Skeletal muscle satellite cell (primary cell): ENCODE measurements around the gene PDGFRB. TPM values are rescaled to one million over a fixed set of nuclear protein-coding genes. Genes with fewer than 3 reads are reported as not detected.

Source experiments
- H3K27me3 ChIP-seq: 2 replicates; pipeline ENCODE4 v1.7.0; 2013; ENCODE audit warnings: low read length; ENCODE audit not compliant: control insufficient read depth, insufficient read depth
- H3K36me3 ChIP-seq: 2 replicates; pipeline ENCODE4 v1.7.0; 2013; ENCODE audit warnings: mild to moderate bottlenecking, control low read depth, low read length; ENCODE audit not compliant: insufficient read depth
- H3K4me1 ChIP-seq: 2 replicates; pipeline ENCODE4 v1.7.0; 2013; ENCODE audit warnings: low read length; ENCODE audit not compliant: control insufficient read depth, insufficient read depth
- H3K4me2 ChIP-seq: 2 replicates; pipeline ENCODE4 v1.7.0; 2013; ENCODE audit warnings: mild to moderate bottlenecking, low read length
- H3K4me3 ChIP-seq: 2 replicates; pipeline ENCODE4 v1.7.0; 2013; ENCODE audit warnings: low read length
- H3K9ac ChIP-seq: 2 replicates; pipeline ENCODE4 v1.7.0; 2013; ENCODE audit warnings: mild to moderate bottlenecking, low read depth, low read length, moderate library complexity
- H3K9me3 ChIP-seq: replicated peaks from 2 replicates; pipeline ENCODE4 v1.7.0; 2013; ENCODE audit warnings: mild to moderate bottlenecking, control low read depth, low read length
- total RNA-seq: library from RNA; depleted of rRNA; stranded (reverse); fragments of >200 nt; gene quantifications from 2 replicates; pipeline ENCODE4 v1.2.3, GENCODE V29; 2012; rRNA removed

Gene PDGFRB
- total RNA-seq, result 70.7 and 117 TPM in 2 replicates

- Histone ChIP-seq H3K9ac (peak within 1 kb of the TSS; percentile 68), H3K4me1 (peaks cover 42% of the 10 kb centered on the region), H3K36me3 (no peaks in the 10 kb centered on the region), H3K4me3 (peak within 1 kb of the TSS; percentile 69), H3K4me2 (peak within 1 kb of the TSS; percentile 87), H3K27me3 (no peaks in the 10 kb centered on the region), H3K9me3 (no peaks in the 10 kb centered on the region)
Observed at GRCh38 chr5:150155258-150156026, at the start of gene PDGFRB. TSS of gene PDGFRB (minus strand) at chr5:150155845. CDS start at chr5:150137047, 18,798 bp downstream.

GRCh38 chr5:150204590-150204960 lies 48.9 kb upstream of the PDGFRB start:
- H3K4me1 ChIP-seq, result peaks cover 10% of the 10 kb centered on the region
- no peak overlapping the region for H3K4me2 ChIP-seq
- H3K9ac ChIP-seq, result no peak overlapping the region
- no peak overlapping the region for H3K4me3 ChIP-seq
- H3K27me3 ChIP-seq, result peaks cover 33% of the 10 kb centered on the region
- H3K9me3 ChIP-seq, result no peaks in the 10 kb centered on the region
- no peaks in the 10 kb centered on the region for H3K36me3 ChIP-seq

GRCh38 chr5:150203832-150204589 lies 48.4 kb upstream of the PDGFRB start:
- H3K4me2 ChIP-seq, result no peak overlapping the region
- H3K27me3 ChIP-seq, result peaks cover 38% of the 10 kb centered on the region
- H3K9me3 ChIP-seq, result no peaks in the 10 kb centered on the region
- no peaks in the 10 kb centered on the region for H3K36me3 ChIP-seq
- peaks cover 7% of the 10 kb centered on the region for H3K4me1 ChIP-seq
- H3K4me3 ChIP-seq, result no peak overlapping the region
- no peak overlapping the region for H3K9ac ChIP-seq

GRCh38 chr5:150202501-150202900 lies 46.9 kb upstream of the PDGFRB start:
- no peaks in the 10 kb centered on the region for H3K4me1 ChIP-seq
- H3K36me3 ChIP-seq, result no peaks in the 10 kb centered on the region
- H3K4me3 ChIP-seq, result no peak overlapping the region
- peaks cover 45% of the 10 kb centered on the region for H3K27me3 ChIP-seq
- no peak overlapping the region for H3K9ac ChIP-seq
- H3K9me3 ChIP-seq, result no peaks in the 10 kb centered on the region
- no peak overlapping the region for H3K4me2 ChIP-seq

- Histone ChIP-seq H3K27me3 (peaks cover 70% of the 10 kb centered on the region), H3K9ac (no peak overlapping the region), H3K4me3 (no peak overlapping the region), H3K36me3 (no peaks in the 10 kb centered on the region), H3K4me2 (no peak overlapping the region), H3K9me3 (no peaks in the 10 kb centered on the region), H3K4me1 (no peaks in the 10 kb centered on the region)
Observed at GRCh38 chr5:150197476-150197875, 41.8 kb upstream of the PDGFRB start.

GRCh38 chr5:150196986-150197385 lies 41.3 kb upstream of the PDGFRB start:
- Histone ChIP-seq H3K27me3 (peaks cover 73% of the 10 kb centered on the region), H3K9me3 (no peaks in the 10 kb centered on the region), H3K36me3 (no peaks in the 10 kb centered on the region), H3K4me3 (no peak overlapping the region), H3K9ac (no peak overlapping the region), H3K4me2 (no peak overlapping the region), H3K4me1 (no peaks in the 10 kb centered on the region)

- no peak overlapping the region for H3K4me2 ChIP-seq
- no peaks in the 10 kb centered on the region for H3K9me3 ChIP-seq
- H3K27me3 ChIP-seq, result peaks cover 73% of the 10 kb centered on the region
- no peak overlapping the region for H3K4me3 ChIP-seq
- no peaks in the 10 kb centered on the region for H3K36me3 ChIP-seq
- no peak overlapping the region for H3K9ac ChIP-seq
- H3K4me1 ChIP-seq, result no peaks in the 10 kb centered on the region
Observed at GRCh38 chr5:150196514-150196913, 40.9 kb upstream of the PDGFRB start.

- Histone ChIP-seq H3K9me3 (no peaks in the 10 kb centered on the region), H3K4me3 (no peak overlapping the region), H3K27me3 (peaks cover 72% of the 10 kb centered on the region), H3K9ac (no peak overlapping the region), H3K4me1 (no peaks in the 10 kb centered on the region), H3K36me3 (no peaks in the 10 kb centered on the region), H3K4me2 (no peak overlapping the region)
Observed at GRCh38 chr5:150195736-150196485, 40.3 kb upstream of the PDGFRB start.

- Histone ChIP-seq H3K4me3 (no peak overlapping the region), H3K9ac (no peak overlapping the region), H3K4me1 (no peaks in the 10 kb centered on the region), H3K27me3 (peaks cover 80% of the 10 kb centered on the region), H3K9me3 (no peaks in the 10 kb centered on the region), H3K36me3 (no peaks in the 10 kb centered on the region), H3K4me2 (no peak overlapping the region)
Observed at GRCh38 chr5:150192462-150192861, 36.8 kb upstream of the PDGFRB start.

GRCh38 chr5:150190987-150191386 lies 35.3 kb upstream of the PDGFRB start:
- Histone ChIP-seq H3K27me3 (peaks cover 92% of the 10 kb centered on the region), H3K4me2 (no peak overlapping the region), H3K4me1 (no peaks in the 10 kb centered on the region), H3K4me3 (no peak overlapping the region), H3K36me3 (no peaks in the 10 kb centered on the region), H3K9ac (no peak overlapping the region), H3K9me3 (no peaks in the 10 kb centered on the region)

GRCh38 chr5:150190503-150190979 lies 34.9 kb upstream of the PDGFRB start:
- H3K27me3 ChIP-seq, result peaks cover 90% of the 10 kb centered on the region
- H3K4me3 ChIP-seq, result no peak overlapping the region
- no peaks in the 10 kb centered on the region for H3K4me1 ChIP-seq
- H3K9me3 ChIP-seq, result no peaks in the 10 kb centered on the region
- H3K4me2 ChIP-seq, result no peak overlapping the region
- no peaks in the 10 kb centered on the region for H3K36me3 ChIP-seq
- no peak overlapping the region for H3K9ac ChIP-seq
